Measurements from ENCODE around the gene SLC41A3. TPM values are rescaled to one million over a fixed set of nuclear protein-coding genes. Genes with fewer than 3 reads are reported as not detected.

SLC41A3 gene
- total RNA-seq, 4 donors from 2014 or later = 56.1 to 72.2 (median 59.7) TPM

- no peaks in the 10 kb centered on the region for H3K9me3 ChIP-seq
- no peaks in the 10 kb centered on the region for H3K4me1 ChIP-seq
- no peaks in the 10 kb centered on the region for H3K36me3 ChIP-seq
- no peak overlapping the region for H3K4me3 ChIP-seq (replicated peaks in 1 of 3)
- no peaks in the 10 kb centered on the region for H3K27me3 ChIP-seq
- intact Hi-C loops (cut with DNase I) = no loop called here
- TF ChIP-seq CTCF (IDR thresholded peaks at IDR 0.05) = no peak
- TF ChIP-seq POLR2A (IDR thresholded peaks at IDR 0.05) = no peak
- 95 to 99% methylated on average over 3 of the region's 3 CpGs for WGBS, 2 donors
- no peak overlapping the region for H3K27ac ChIP-seq
- no peak for DNase-seq
Measured at GRCh38 chr3:126033051-126033745, 50.7 kb downstream of the SLC41A3 start.

GRCh38 chr3:126031981-126032471, 51.9 kb downstream of the SLC41A3 start:
- Histone ChIP-seq H3K27ac (no peak overlapping the region), H3K36me3 (no peaks in the 10 kb centered on the region)

DNA sequence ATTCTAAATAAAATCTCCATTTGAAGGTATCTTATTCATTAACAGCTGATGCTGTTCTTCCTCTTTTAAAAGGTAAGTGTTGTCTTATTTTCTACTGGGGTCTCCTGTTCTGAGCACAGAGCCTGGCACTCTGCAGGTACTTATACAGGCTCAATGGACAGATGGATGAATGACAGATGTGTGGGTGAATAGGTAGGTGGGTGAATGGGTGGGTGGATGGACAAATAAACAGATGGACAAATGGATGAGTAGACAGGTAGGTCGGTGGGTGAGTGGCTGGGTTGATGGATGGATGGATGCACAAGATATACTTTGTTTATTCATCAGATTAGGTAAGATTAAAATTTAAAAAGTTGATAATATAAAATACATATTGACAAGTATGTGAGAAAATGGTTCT, 53.5 kb downstream of the SLC41A3 start:
- WGBS, 2 donors = 82 to 90% methylated on average over 1 of the region's 1 CpG

More at GRCh38 chr3:126031981-126032471, 51.9 kb downstream of the SLC41A3 start:
- Histone ChIP-seq H3K4me3 (replicated peaks in 1 of 3) (no peak overlapping the region), H3K4me1 (no peaks in the 10 kb centered on the region), H3K9me3 (no peaks in the 10 kb centered on the region), H3K27me3 (no peaks in the 10 kb centered on the region)
- intact Hi-C loops (cut with DNase I) = no loop called here
- 76 to 81% methylated on average over 9 of the region's 9 CpGs for WGBS, 2 donors
- no peak for TF ChIP-seq POLR2A (IDR thresholded peaks at IDR 0.05)
- TF ChIP-seq CTCF (IDR thresholded peaks at IDR 0.05) = no peak
- no peak for DNase-seq

DNA sequence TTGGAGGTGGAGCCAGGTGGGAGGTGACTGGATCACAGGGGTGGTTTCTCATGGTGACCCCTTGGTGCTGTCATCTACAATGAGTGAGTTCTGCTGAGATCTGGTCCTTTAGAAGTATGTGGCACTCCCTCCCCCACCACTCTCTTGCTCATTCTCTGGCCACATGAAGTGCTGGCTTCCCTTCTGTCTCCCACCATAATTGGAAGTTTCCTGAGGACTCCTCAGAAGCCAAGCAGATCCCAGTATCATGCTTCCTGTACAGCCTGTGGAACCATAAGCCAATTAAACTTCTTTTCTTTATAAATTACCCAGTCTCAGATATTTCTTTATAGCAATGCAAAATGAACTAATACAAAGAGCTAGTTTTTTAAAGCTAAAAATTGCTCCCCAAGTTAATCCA, 54.7 kb downstream of the SLC41A3 start:
- DNase-seq = no peak
- TF ChIP-seq POLR2A (IDR thresholded peaks at IDR 0.05) = no peak
- TF ChIP-seq CTCF (IDR thresholded peaks at IDR 0.05) = no peak
- intact Hi-C loops (cut with DNase I) = no loop called here
- H3K4me1 ChIP-seq = no peaks in the 10 kb centered on the region
- no peak overlapping the region for H3K4me3 ChIP-seq (replicated peaks in 1 of 3)
- H3K27ac ChIP-seq = no peak overlapping the region
- H3K9me3 ChIP-seq = no peaks in the 10 kb centered on the region
- no peaks in the 10 kb centered on the region for H3K36me3 ChIP-seq
- H3K27me3 ChIP-seq = no peaks in the 10 kb centered on the region

More for the DNA sequence above, 53.5 kb downstream of the SLC41A3 start:
- TF ChIP-seq CTCF (IDR thresholded peaks at IDR 0.05) (no peak), POLR2A (IDR thresholded peaks at IDR 0.05) (no peak)
- Histone ChIP-seq H3K27ac (no peak overlapping the region), H3K27me3 (no peaks in the 10 kb centered on the region), H3K4me1 (no peaks in the 10 kb centered on the region), H3K9me3 (no peaks in the 10 kb centered on the region), H3K4me3 (replicated peaks in 1 of 3) (no peak overlapping the region), H3K36me3 (no peaks in the 10 kb centered on the region)
- intact Hi-C loops (cut with DNase I) = no loop called here
- DNase-seq = no peak

DNA sequence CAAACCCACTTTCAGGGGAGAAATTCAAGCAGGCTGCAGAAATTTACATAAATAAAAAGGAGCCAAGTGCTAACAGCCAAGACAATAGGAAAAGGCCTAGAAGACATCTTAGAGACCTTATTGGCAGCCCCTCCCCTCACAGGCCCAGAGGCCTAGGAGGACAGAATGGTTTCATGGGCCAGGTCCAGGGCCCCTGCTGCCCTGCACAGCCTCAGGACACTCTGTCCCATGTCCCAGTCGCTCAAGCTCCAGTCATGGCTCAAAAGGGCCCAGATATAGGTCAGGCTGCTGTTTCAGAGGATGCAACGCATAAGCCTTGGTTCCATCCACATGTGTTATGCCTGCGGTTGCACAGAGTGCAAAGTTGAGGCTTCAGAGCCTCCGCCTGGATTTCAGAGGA, 55.8 kb downstream of the SLC41A3 start:
- WGBS, 2 donors = 80 to 100% methylated on average over 1 of the region's 4 CpGs
- H3K36me3 ChIP-seq = peaks cover 0 to 4% of the 10 kb centered on the region in 2 donors

More for the DNA sequence above, 55.8 kb downstream of the SLC41A3 start:
- no peaks in the 10 kb centered on the region for H3K9me3 ChIP-seq
- H3K4me3 ChIP-seq (replicated peaks in 1 of 3) = no peak overlapping the region
- H3K27ac ChIP-seq = no peak overlapping the region
- no peak for TF ChIP-seq CTCF (IDR thresholded peaks at IDR 0.05)
- no peak for TF ChIP-seq POLR2A (IDR thresholded peaks at IDR 0.05)
- H3K27me3 ChIP-seq = no peaks in the 10 kb centered on the region
- no peaks in the 10 kb centered on the region for H3K4me1 ChIP-seq
- no peak for DNase-seq
- intact Hi-C loops (cut with DNase I) = no loop called here
